Astrocyte (in vitro differentiated cells and primary cell): ENCODE measurements around the gene NME4. TPM values are rescaled to one million over a fixed set of nuclear protein-coding genes. Genes with fewer than 3 reads are reported as not detected.

Experiments used
- DNase-seq: peaks from one replicate; pipeline ENCODE4 v3.0.0-alpha.2; 2010; ENCODE audit warnings: low read depth
- FAIRE-seq: peaks from 2 replicates; lab custom pipeline; 2011; peaks lifted over from hg19 to GRCh38; lab: Jason Lieb, UNC
- H2AFZ ChIP-seq: 2 replicates; pipeline ENCODE4 v1.6.0; 2012; ENCODE audit warnings: low read depth, low read length, inconsistent platforms
- H3K27ac ChIP-seq: 2 replicates; pipeline ENCODE4 v1.5.1; 2011; ENCODE audit warnings: low read depth, low read length, inconsistent platforms
- H3K27me3 ChIP-seq: 2 replicates; pipeline ENCODE4 v1.6.0; 2011; ENCODE audit warnings: low read length, inconsistent platforms; ENCODE audit not compliant: insufficient read depth
- H3K36me3 ChIP-seq: 2 replicates; pipeline ENCODE4 v1.5.1; 2011; ENCODE audit warnings: low read length, inconsistent platforms; ENCODE audit not compliant: insufficient read depth
- H3K4me1 ChIP-seq: 2 replicates; pipeline ENCODE4 v1.5.1; 2011; ENCODE audit warnings: low read length, inconsistent platforms; ENCODE audit not compliant: insufficient read depth
- H3K4me2 ChIP-seq: 2 replicates; pipeline ENCODE4 v1.6.0; 2012; ENCODE audit warnings: low read length, inconsistent platforms
- H3K4me3 ChIP-seq: 2 replicates; pipeline ENCODE4 v1.5.1; 2011; ENCODE audit warnings: low read depth, mild to moderate bottlenecking, low read length, inconsistent platforms; ENCODE audit not compliant: insufficient read depth
- H3K79me2 ChIP-seq: 2 replicates; pipeline ENCODE4 v1.6.0; 2012; ENCODE audit warnings: mild to moderate bottlenecking, low read length, inconsistent platforms; ENCODE audit not compliant: insufficient read depth
- H3K9ac ChIP-seq: 2 replicates; pipeline ENCODE4 v1.6.0; 2012; ENCODE audit warnings: mild to moderate bottlenecking, low read length, inconsistent platforms
- H3K9me3 ChIP-seq: 2 replicates; pipeline ENCODE4 v1.5.1; 2012; ENCODE audit warnings: low read depth, mild to moderate bottlenecking, low read length, inconsistent platforms; ENCODE audit not compliant: insufficient read depth
- H4K20me1 ChIP-seq: 2 replicates; pipeline ENCODE4 v1.6.0; 2012; ENCODE audit warnings: low read length, inconsistent platforms; ENCODE audit not compliant: insufficient read depth
- H3K27ac Mint-ChIP-seq: one replicate; pipeline ENCODE4 v1.8.0; 2021; ENCODE audit warnings: mild to moderate bottlenecking, mixed read lengths; ENCODE audit not compliant: unreplicated experiment
- H3K27me3 Mint-ChIP-seq: one replicate; pipeline ENCODE4 v1.8.0; 2021; ENCODE audit warnings: low read depth, mixed read lengths; ENCODE audit not compliant: unreplicated experiment
- H3K36me3 Mint-ChIP-seq: one replicate; pipeline ENCODE4 v1.8.0; 2021; ENCODE audit warnings: low read depth, mixed read lengths; ENCODE audit not compliant: unreplicated experiment
- H3K4me1 Mint-ChIP-seq: one replicate; pipeline ENCODE4 v1.8.0; 2021; ENCODE audit warnings: low read depth, mixed read lengths; ENCODE audit not compliant: unreplicated experiment
- H3K4me3 Mint-ChIP-seq: one replicate; pipeline ENCODE4 v1.8.0; 2021; ENCODE audit warnings: mild to moderate bottlenecking, moderate library complexity, mixed read lengths; ENCODE audit not compliant: unreplicated experiment
- H3K9me3 Mint-ChIP-seq: one replicate; pipeline ENCODE4 v1.8.0; 2021; ENCODE audit warnings: mild to moderate bottlenecking, mixed read lengths; ENCODE audit not compliant: unreplicated experiment
- CTCF ChIP-seq: IDR thresholded peaks from 2 replicates; pipeline ENCODE4 v1.5.1; 2011; ENCODE audit warnings: low read depth, mild to moderate bottlenecking, inconsistent platforms, low read length, moderate library complexity; ENCODE audit not compliant: insufficient read depth
- EZH2 ChIP-seq: IDR thresholded peaks from 2 replicates; pipeline ENCODE4 v1.6.1; 2012; ENCODE audit warnings: mild to moderate bottlenecking, low read length, inconsistent platforms; ENCODE audit not compliant: insufficient read depth
- total RNA-seq: library from RNA; stranded (reverse); gene quantifications from 2 replicates; pipeline ENCODE4 v1.2.1, GENCODE V29; 2021

NME4 gene
- total RNA-seq, 1 donor from 2014 or later = 268 TPM

- no peak overlapping the region for H2AFZ ChIP-seq
- peaks cover 25% of the 10 kb centered on the region for H3K79me2 ChIP-seq
- H3K27ac ChIP-seq = no peak overlapping the region
- H3K4me3 ChIP-seq = no peak overlapping the region
- peaks cover 30% of the 10 kb centered on the region for H4K20me1 ChIP-seq
- FAIRE-seq (no peak), DNase-seq (no peak)
- no peaks in the 10 kb centered on the region for H3K27me3 ChIP-seq
- peaks cover 11% of the 10 kb centered on the region for H3K4me1 Mint-ChIP-seq
- no peaks in the 10 kb centered on the region for H3K9me3 ChIP-seq
- H3K9ac ChIP-seq = no peak overlapping the region
- H3K4me2 ChIP-seq = no peak overlapping the region
- no peak overlapping the region for H3K4me3 Mint-ChIP-seq
- no peaks in the 10 kb centered on the region for H3K36me3 Mint-ChIP-seq
- no peak overlapping the region for H3K27ac Mint-ChIP-seq
- TF ChIP-seq EZH2 (no peak), CTCF (no peak)
- no peaks in the 10 kb centered on the region for H3K9me3 Mint-ChIP-seq
- no peaks in the 10 kb centered on the region for H3K36me3 ChIP-seq
- H3K4me1 ChIP-seq = peaks cover 12% of the 10 kb centered on the region
- no peaks in the 10 kb centered on the region for H3K27me3 Mint-ChIP-seq
Measured at GRCh38 chr16:378821-379182, 18.2 kb upstream of the NME4 start.

- Mint-ChIP-seq H3K27ac (no peak overlapping the region), H3K36me3 (no peaks in the 10 kb centered on the region), H3K27me3 (no peaks in the 10 kb centered on the region), H3K4me1 (peaks cover 15% of the 10 kb centered on the region), H3K9me3 (no peaks in the 10 kb centered on the region), H3K4me3 (peak overlapping the region; percentile 84)
- Histone ChIP-seq H3K9ac (no peak overlapping the region), H2AFZ (no peak overlapping the region), H3K4me2 (no peak overlapping the region), H4K20me1 (peaks cover 30% of the 10 kb centered on the region), H3K4me3 (no peak overlapping the region), H3K27ac (no peak overlapping the region), H3K9me3 (no peaks in the 10 kb centered on the region), H3K79me2 (peaks cover 25% of the 10 kb centered on the region), H3K36me3 (no peaks in the 10 kb centered on the region), H3K27me3 (no peaks in the 10 kb centered on the region), H3K4me1 (peaks cover 12% of the 10 kb centered on the region)
- no peak for TF ChIP-seq EZH2
- TF ChIP-seq CTCF = no peak
- DNase-seq = no peak
- FAIRE-seq = no peak
Measured at GRCh38 chr16:379183-379960, 17.6 kb upstream of the NME4 start.
